GM10248 (cell line): ENCODE results near the gene MS4A3.

Experiments
- CTCF ChIA-PET: fragments of 300-600 bp; sonication (Branson Sonifier 250); formaldehyde crosslinking; extraction: SDS; loops from one replicate; lab custom pipeline; 2021; ENCODE audit warnings: antibody characterized with exemption; lab: Yijun Ruan, JAX
- POLR2A ChIA-PET: fragments of 350-650 bp; sonication (Branson Sonifier 250); formaldehyde crosslinking; extraction: SDS; loops from one replicate; lab custom pipeline; 2020; ENCODE audit warnings: antibody characterized with exemption; lab: Yijun Ruan, JAX
- DNase-seq: peaks from one replicate; pipeline ENCODE4 v3.0.0; 2012; ENCODE audit errors: extremely low spot score
- CTCF ChIP-seq: IDR thresholded peaks from 2 replicates; pipeline ENCODE4 v1.5.1; 2012; ENCODE audit warnings: mild to moderate bottlenecking, low read depth; ENCODE audit errors: extremely low read depth, missing control alignments, control extremely low read depth

MS4A3 gene

GRCh38 chr11:60111793-60112192 is 55.3 kb downstream of the MS4A3 start:
- no peak for TF ChIP-seq CTCF
- CTCF ChIA-PET = no interaction called here

DNA sequence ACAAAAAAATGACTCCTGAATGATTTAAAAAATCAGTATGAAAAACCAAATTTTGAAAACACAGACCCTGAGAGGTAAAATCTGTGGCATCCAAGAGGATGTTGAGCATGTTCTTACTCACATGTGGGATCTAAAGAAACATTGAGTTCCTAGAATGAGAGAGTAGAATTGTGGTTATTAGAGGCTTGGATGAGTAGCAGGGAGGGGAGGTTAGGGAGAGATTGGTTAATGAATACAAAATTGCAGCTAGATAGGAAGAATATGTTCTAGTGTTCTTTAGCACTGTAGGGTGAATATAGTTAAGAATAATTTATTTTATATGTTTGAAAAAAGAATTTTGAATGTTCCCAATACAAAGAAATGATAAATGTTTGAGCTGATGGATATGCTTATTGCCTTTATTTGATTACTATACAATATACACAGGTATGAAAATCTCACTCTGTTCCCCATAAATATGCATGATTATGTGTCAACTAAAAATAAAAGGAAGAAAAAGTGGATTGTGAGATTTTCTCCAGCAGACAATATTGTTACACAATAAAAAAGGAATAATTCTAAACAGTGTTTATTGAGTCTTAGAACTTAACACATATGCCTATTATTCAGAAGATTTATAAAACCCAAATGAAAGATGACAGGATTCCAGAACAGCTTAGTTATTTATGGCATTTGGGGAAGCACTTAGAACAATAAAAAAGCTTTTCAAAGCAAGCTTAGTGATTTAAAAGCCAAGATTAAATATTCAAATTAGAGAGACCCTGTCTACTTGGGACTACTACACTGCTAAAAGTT is 60.7 kb downstream of the MS4A3 start:
- CTCF ChIA-PET = interaction anchor here (1.0 to 1.3 kb wide), 2 partner anchors 102 to 134 kb away, joined by 3 to 4 read pairs; no protein-coding TSS in a partner anchor
- POLR2A ChIA-PET = no interaction called here
- no peak for TF ChIP-seq CTCF
- DNase-seq = no peak

More at GRCh38 chr11:60111793-60112192, 55.3 kb downstream of the MS4A3 start:
- POLR2A ChIA-PET = no interaction called here
- DNase-seq = no peak

DNA sequence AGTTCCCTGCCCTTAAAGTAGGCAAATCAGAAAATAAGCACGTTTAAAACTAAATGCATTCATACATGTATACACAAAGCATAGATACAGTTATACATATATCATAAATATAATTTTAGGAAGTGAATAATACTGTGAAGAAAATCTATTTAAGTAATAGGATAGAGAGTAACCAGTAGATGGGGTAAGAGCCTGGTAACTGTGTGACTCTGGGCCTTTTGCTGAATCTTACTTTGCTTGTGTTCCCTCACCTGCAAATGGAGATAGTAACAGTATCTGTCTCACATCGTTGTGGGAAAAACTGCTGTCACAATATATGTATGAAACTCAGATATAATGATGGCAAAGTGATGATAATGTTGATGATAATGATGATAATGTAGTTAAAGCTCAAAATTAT is 61.9 kb downstream of the MS4A3 start:
- CTCF ChIA-PET = interaction anchor here (1.0 to 1.6 kb wide), 3 partner anchors 9 to 133 kb away, joined by 3 to 15 read pairs (median 4); no protein-coding TSS in a partner anchor
- peak; percentile 15 for DNase-seq

GRCh38 chr11:60119710-60120109 is 63.2 kb downstream of the MS4A3 start:
- no peak for DNase-seq
- ChIA-PET POLR2A (no interaction called here), CTCF (interaction anchor here (1.0 to 1.6 kb wide), 3 partner anchors 24 to 132 kb away, joined by 3 to 15 read pairs (median 3); no protein-coding TSS in a partner anchor)
- TF ChIP-seq CTCF = no peak

More for the DNA sequence above, 61.9 kb downstream of the MS4A3 start:
- POLR2A ChIA-PET = no interaction called here
- TF ChIP-seq CTCF = no peak
